T-cell (primary cell): ENCODE measurements around the gene STEEP1. TPM values are rescaled to one million over a fixed set of nuclear protein-coding genes. Genes with fewer than 3 reads are reported as not detected.

Experiments used
- total RNA-seq, 35 experiments: library from RNA in 6 of 35; stranded (reverse) in 6 of 35; fragments of 120-200 nt in 1 of 35; gene quantifications; one replicate each; pipeline versions ENCODE4 v1.2.1 to v1.2.4 and lab custom pipeline; 2013 to 2026

Gene STEEP1
- total RNA-seq, 5 donors from 2014 or later (not counting 1 experiment from before 2014, with no cell fraction given): 19.3 to 25.0 (median 21.4) TPM

Other genes starting within 250 kb of the STEEP1 start
- 1 to 10 TPM; 1.7 to 6.4 (median 5.3) TPM for gene SLC25A43, start 166.1 kb downstream of the STEEP1 start, total RNA-seq
- 100 to 1,000 TPM; 102 to 171 (median 116) TPM for gene SLC25A5, start 97.0 kb downstream of the STEEP1 start, total RNA-seq
- 10 to 100 TPM; 40.2 to 75.3 (median 44.8) TPM for gene UBE2A, start 9.2 kb upstream of the STEEP1 start, total RNA-seq
- gene NKRF, start 41.0 kb upstream of the STEEP1 start, total RNA-seq: 10 to 100 TPM; 13.0 to 14.2 (median 13.7) TPM
- gene SEPTIN6, start 127.8 kb upstream of the STEEP1 start, total RNA-seq: 100 to 1,000 TPM; 171 to 269 (median 206) TPM
- gene SOWAHD, start 193.2 kb upstream of the STEEP1 start, total RNA-seq: 1 to 10 TPM in 3 of 5 donors, under 1 TPM in 1, not detected in 1; 0.48 to 2.2 (median 1.6) TPM
- 1,000 to 10,000 TPM; 2,957 to 4,080 (median 3,439) TPM for gene RPL39, start 226.2 kb upstream of the STEEP1 start, total RNA-seq